OCI-LY3 (cell line): ENCODE data around the gene MYH15.

Source experiments
- CTCF ChIP-seq: fragments of 200-600, 300-600 bp; sonication (generic); IDR thresholded peaks from 2 replicates; pipeline ENCODE4 v1.5.1; 2014; ENCODE audit warnings: antibody characterized with exemption, low read length, low read depth
- EZH2phosphoT487 ChIP-seq: fragments of 200-600 bp; shearing (Covaris generic); IDR thresholded peaks from 2 replicates; pipeline ENCODE4 v1.6.1; 2018; ENCODE audit warnings: antibody characterized with exemption, mixed run types, low read depth

- TF ChIP-seq CTCF (no peak), EZH2phosphoT487 (no peak)
These were observed 3.6 kb upstream of the MYH15 start for GRCh38 chr3:108513961-108514360.
